ENCODE results near the gene SHISAL2A.

SHISAL2A gene

DNA sequence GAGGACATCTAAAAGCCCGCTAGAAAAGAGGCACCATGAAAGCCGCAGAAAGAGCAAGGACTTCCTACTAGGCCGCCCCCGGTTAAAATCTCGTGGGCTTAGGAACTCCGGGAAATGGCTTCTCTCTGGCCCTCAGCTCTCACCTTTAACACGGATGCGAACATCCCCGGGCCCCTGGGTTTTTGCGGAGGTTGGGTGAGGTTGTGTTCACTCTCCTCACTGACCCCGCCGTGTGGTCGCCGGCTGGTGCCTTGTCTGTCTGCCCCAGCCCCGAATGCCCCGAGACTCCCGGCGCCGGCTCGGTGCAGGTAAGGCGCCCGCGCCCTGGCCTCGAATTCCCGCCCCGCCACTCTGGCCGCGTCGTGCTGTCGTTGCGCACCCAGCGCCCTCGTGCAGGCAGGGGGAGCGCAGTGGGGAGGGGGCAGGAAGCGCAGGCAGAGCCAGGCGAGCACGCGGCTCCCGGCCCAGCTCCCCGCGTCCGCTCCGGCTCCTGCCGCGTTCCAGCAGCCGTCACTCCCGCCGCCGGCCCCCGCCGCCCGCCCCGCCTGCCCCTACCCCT is at the start of gene SHISAL2A:
Gene SHISAL2A (plus strand): TSS at position 437 of the 559 bp plus-strand sequence. CDS start 326 bp downstream, outside the sequence.
- DNase-seq, result peak; percentile 43 to 47

DNA sequence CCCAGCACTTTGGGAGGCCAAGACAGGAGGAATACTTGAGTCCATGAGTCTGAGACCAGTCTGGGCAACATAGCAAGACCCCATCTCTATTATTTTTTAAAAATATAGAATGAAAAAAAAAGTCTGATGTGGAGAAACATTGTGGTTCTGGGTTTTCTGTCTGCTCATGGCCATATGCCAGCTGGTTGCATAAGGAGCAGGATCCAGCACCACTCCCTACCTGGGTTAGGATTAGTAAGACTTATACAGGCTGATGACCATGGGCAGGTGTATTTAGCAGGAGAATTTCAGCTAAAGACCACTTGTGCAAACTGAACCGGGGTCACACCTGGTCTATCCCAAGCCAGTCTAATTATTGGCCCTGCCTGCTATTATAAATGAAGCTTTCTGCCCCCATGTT is 47.5 kb upstream of the SHISAL2A start:
- no peak for DNase-seq

DNA sequence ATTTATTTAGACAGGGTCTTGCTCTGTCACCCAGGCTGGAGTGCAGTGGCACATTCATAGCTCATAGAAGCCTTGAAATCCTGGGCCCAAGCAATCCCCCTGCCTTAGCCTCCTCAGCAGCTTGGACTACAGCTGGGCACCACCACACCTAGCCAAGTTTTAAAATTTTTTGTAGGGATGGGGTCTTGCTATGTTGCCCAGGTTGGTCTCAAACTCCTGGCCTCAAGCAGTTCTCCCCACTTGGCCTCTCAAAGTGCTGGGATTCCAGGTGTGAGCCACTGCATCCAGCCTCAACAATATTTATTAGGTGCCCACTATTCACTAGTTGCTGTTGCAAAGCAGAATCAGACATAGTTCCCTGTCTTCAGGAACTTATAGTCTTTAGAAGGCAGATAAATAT is 44.9 kb upstream of the SHISAL2A start:
- no peak for DNase-seq

DNA sequence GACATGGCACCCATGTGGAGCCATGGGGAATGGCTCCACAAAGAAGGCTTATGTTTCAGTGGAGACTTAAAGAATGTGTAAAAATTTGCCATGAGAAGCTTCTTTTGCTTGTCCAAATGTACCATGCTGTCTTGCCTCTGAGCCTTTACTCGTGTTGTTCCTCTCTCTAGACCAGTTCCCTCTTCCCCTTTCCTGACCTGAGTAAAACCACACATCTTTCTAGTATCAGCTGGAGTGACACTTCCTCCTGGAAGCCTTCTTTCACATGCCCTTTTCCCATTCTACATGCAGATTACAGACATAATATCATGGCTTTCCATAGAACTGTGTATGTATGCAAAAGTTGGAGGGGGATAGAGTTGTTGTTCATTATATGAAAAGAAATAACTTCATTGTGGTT is 44.4 kb upstream of the SHISAL2A start:
- peak; percentile 69 to 74 for DNase-seq

DNA sequence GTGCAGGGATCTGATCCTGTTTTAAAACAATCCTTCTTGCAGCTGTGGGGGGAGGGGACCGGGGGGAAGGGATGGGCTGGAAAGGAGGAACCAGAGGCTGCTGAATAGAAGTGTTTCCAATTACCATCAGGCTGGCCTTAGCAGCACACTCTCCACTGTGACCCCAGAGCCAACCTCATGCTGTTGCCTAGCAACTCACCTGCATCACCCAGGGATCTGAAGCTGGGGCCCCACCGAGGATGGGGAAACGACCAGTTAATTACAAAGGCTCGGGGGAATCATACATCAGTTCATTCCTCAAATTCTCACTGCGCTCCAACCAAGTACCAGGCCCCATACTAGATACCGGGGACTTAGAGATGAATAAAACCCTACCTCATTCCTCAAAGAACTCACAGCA is 42.7 kb upstream of the SHISAL2A start:
- no peak for DNase-seq

DNA sequence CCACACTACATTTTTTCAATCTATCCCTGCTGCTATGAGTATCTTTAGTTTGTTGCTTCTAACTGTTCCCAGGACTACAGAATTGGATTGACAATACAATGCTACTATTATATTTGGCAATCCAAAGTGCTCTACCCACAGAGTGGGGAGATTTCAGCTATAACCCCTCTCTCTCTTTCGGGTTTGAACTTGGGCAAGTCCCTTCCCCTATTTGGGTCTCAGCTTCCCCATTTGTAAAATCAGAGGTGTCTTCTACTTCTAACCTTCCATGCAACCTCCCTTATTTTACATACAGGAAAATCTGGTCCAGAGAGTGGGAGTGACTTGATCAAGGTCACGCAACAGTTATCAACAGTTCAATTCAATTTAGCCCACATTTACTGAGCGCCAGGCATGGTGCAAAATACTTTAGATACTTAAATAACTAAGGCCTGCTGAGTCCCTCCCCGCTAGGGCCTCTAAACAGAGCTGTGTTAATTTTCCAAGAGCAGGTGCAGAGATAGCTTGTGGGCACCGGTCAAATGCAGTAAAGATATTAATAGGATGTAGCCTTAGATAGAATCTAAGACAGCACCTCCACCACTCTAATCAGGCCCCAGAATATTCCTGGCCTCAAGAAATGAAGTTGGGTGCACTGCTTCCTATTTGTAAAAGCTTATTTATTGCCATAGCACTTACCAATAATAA is 40.2 kb upstream of the SHISAL2A start:
- no peak for DNase-seq

DNA sequence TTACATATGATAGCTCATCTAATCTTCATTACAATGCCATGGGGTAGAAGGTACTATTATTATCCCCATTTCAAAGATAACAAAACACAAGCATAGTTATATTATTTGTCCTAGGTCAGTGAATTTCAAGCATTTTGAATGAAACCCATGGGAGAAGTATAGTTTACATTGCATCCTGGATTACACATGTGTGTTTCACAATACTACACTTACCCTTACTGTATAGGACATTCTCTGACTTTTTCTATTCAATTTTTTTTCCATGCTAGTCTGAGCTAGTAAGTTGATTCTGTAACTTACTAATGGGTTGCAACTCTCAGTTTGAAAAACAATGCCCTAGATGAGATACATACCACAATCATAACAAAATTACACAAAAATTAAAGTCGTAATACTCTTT is 39.5 kb upstream of the SHISAL2A start:
- DNase-seq, result no peak

DNA sequence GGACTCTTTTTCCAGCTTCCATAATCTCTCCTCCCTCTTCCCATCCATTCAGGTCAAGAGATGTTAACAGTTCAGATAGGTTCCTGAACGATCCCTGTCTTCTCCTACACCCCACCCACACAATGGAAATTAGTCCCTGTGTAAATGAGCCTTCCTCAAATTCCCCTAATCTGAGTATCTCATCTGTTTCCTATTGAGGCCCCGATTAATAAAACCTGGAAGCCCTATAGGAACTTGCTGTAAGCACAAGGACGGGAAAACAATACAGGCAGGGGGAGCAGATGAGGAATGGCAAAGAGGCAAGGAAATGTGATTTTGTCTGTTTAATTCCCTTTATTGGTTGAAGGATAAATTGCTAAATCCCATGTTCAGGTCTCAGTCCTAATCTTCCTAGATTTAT is 37.9 kb upstream of the SHISAL2A start:
- no peak for DNase-seq

DNA sequence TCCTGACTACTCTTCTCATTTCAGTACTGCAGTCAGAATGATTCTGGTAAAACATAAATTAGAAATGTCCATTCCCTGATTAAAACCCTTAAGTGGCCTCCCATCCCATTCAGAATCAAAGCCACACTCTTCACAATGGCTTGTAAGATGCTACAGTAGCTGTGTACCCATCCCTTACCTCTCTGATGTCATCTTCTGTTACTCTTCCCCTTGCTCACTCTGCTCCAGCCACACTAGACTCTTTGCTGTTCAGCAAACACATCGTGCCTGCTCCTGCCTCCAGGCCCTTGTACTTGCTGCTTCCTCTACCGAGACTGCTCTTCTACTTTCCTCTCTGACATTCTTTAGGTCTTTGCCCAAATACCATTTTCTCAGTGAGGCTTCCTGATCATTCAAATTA is 35.1 kb upstream of the SHISAL2A start:
- no peak for DNase-seq

DNA sequence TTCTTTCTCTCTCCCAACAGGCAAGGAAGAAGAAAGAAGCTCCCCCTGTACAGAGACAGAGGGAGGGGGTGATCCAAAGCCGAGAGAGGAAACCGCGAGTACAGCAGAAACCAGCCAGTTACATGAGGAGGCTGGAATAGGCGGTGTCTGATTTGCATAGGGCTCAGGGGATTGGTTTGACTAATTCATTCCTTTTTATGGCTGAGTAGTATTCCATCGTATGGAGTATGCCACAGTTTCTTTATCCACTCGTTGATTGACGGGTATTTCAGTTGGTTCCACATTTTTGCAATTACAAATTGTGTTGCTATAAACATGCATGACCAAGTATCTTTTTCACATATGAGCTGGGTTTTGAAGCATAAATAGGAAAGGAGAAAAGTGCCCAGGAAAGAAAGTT is 34.2 kb upstream of the SHISAL2A start:
- no peak for DNase-seq

DNA sequence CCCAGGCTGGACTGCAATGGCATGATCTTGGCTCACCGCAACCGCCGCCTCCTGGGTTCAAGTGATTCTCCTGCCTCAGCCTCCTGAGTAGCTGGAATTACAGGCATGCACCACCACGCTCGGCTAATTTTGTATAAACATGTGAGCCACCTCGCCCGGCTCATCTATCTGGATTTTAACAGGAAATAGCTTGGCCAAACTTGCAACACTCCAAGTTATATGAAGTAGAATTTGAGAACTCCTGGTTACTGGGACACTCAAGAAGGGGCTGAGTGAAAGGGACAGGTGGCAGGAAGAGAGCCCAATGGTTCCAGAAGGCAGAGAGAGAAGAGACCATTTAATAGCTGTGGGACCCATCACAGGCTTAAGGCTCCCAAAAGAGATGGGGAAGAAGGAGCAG is 33.7 kb upstream of the SHISAL2A start:
- DNase-seq, result no peak

DNA sequence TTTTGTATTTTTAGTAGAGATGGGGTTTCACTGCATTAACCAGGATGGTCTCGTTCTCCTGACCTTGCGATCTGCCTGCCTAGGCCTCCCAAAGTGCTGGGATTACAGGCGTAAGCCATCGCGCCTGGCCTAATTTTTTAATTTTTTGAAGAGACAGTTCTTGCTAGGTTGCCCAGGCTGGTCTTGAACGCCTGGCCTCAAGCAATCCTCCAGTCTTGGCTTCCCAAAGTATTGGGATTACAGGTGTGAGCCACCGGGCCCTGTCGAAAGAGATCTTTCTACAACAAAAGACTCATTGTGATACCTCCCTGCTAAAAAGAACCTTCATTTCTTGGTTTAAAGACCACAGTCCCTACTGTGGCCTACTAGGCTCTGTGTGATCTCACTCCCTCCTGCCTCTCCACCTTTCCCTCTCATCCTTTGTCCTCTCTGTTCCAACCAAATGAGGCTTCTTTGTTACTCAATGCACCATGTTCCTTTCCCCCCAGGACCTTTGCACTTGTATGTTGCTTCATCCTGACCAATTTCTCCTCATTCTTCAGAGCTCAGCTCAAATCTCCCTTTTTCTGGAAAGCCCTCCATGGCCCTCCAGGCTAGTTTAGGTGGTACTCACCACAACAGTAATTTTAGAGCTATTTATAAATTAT is 32.3 kb upstream of the SHISAL2A start:
- no peak for DNase-seq

DNA sequence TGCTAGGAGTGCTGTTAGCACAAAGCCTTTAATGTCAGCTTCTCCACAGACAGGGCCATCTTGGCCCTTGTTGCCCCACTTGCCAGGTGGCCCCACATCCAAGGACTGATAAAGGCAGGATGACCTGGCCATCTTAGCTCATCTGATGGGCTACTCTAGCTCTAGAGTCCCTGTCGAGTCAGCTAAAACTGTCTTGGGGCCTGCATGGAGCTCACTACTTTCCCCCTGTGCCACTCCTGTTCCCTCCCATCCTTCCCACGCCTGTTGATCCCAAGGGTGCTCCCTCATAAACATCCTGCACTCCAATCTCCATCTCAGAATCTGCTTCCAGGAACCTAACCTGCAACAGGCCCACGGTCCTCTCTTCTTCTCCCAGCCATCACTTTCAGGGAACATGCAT is 31.4 kb upstream of the SHISAL2A start:
- DNase-seq, result no peak

DNA sequence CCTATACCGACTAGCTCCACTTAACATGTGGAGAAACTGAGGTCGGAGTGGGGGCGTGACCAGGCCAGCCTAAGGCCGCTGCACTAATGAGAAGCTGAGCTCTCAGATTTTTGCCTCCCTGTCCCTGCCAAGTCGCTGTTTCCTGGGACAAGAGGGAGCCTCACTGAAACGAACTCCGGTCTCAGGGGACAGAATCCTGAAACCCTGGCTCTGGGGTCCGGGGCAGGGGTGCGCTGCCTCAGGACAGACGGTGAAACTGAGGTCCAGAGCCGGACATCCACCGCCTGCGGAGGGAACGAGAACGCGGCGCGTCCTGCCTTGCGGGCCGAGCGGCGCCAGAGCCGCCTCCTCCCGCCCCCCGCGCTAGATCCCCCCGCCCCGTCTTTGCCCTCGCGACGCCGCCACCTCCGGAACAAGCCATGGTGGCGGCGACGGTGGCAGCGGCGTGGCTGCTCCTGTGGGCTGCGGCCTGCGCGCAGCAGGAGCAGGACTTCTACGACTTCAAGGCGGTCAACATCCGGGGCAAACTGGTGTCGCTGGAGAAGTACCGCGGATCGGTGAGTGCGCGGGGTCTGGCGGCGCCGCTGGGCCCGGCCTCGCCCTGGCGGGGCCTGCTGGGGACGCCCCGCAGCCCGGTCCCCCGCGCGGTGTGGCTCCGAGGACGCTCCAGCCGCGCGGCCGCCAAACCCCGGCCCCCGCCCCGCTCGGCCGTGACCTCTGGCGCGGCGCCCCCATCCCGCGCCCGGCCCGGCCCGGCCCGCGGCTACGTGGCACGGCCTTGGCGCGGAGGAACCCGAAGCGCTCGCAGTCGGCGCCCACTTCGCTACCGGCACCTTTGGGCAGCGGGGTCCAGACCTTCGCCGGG is 30.7 kb upstream of the SHISAL2A start, which contains the start of gene GPX7:
Gene GPX7 (plus strand): TSS at position 381 of the 865 bp plus-strand sequence. CDS start 39 bp downstream, at position 420.
- DNase-seq, result peak; percentile 31 to 45

DNA sequence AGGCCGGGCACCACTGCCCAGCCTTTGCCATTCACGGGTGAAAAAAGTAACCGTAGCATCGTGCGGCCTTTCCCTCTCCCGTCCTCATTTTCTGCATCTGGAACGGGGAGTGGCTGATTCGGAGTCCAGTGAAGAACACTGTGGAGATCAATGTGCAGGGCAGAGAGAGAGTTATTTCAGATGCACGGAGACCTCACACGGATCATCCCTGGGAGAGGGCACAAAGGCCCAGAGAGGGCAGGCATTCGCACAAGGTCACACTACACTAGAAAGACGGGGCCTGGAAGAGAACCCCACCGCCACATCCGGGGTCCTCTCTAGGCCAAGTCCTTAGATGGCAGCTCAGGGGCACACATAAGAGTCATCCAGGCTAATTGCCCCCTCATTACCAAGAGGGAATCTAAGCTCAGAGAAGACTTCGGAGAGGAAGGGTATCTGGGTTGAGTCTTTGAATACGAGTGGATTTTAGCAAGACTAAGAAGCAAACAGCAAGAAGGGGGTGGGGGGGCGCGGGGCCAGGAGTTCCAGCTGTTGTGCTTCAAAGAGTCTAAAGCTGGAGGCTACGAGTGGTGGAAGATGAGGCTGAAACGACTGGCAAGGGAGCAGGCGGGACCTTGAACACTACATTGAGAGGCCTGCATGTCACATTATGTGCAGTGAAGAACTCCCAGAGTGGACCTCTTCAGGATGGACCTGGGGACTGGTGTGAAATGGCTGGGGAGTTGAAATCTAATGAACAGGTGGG is 29.9 kb upstream of the SHISAL2A start:
- peak; percentile 24 to 38 for DNase-seq

DNA sequence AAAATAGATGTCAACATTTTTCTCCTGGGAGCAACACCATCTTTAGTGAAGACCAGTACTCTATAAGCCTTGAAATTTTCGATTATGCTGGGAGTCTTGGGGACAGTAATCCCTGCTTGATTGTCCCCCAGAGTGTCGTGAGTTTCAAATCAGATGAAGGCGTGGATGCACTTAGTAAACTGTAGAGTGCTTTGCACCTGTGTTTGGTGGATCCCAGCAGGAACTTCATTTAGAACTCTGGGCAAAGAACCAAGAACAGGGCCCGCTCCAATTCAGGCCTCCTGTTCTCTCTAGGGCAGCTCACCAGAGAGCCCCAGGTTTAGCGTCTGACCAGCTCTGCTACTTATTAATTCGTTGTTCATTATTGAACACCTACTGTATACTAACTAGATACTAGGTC is 29.3 kb upstream of the SHISAL2A start:
- DNase-seq, result no peak

DNA sequence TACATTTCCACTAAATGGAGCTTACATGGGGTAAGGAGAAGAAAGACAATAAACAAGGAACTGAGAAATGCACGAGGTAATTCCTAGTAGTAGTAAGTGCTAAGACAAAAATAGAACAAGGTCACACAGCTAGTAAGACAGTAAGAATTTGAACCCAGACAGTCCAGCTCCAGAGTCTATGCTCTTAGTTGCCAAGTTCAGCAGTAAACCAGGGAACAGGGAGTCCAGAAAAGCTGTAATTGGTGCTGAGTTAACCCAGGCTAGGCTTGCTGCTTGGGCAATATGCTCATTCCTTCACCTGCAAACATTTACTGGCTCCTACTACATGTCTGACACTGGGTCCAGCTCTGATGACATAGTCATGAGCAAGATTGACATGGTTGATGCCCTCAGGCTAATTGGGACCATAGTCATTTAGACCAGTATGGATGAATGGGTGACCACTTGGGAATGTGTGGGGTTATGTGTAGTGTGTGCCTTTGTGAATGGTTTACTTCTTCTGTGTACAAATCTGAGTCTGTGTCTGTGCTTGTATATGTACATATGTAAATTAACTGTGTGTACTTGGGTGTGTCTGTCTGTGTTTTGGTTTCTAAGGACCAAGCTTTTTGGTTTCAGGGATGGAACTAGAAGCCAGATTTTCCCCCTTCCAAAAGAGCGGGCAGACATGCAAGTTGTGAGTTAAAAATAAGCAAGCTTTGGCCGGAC is 28.8 kb upstream of the SHISAL2A start:
- DNase-seq, result no peak

DNA sequence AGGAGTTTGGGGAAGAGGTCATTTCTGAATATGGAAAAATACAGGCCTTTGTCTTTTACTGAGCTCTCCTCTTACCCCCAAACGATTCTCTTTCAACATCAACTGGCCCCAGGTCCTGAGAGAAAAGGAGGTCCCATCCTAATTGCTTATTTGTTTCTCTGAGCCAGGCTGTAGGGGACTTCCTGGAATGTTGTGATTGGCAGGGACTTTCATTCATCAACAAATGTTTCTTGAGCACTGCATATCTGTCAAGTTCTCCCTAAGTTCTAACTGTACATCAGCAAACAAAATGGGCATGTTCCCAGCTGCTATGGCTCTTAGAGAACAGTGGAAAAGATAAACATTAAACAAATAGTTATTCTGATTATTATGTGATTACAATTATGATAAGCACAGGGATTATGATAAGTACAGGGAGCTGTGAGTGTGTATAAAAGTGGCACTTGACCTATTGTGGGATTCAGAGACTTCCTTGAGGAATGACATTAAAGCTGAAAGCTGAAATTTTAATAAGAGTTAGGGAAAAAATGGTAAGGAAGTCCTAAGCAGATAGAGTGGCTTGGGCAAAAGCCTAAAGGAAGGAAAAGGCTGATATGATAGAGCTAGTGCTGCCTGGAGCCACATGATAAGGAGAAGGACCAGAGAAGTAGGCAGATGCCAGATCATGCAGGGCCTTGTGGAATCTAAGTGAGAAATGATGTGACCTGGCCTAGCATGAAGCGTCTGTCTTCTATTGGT is 19.2 kb upstream of the SHISAL2A start:
- DNase-seq, result no peak

DNA sequence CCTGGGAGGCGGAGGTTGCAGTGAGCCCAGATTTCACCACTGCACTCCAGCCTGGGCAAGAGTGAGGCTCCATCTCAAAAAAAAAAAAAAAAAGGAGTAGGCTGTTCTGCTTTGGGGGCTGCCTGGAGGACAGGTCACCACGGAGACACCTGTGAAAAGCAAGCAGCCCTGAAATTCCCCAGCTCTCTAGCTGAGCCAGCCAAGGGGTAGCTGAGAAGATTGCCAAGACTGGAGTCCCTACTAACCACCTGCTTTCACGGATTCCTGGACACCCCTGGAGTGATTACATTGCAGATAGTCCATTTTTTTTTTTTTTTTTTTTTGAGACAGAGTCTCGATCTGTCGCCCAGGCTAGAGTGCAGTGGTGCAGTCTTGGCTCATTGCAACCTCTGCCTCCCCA is 18.3 kb upstream of the SHISAL2A start:
- no peak for DNase-seq

DNA sequence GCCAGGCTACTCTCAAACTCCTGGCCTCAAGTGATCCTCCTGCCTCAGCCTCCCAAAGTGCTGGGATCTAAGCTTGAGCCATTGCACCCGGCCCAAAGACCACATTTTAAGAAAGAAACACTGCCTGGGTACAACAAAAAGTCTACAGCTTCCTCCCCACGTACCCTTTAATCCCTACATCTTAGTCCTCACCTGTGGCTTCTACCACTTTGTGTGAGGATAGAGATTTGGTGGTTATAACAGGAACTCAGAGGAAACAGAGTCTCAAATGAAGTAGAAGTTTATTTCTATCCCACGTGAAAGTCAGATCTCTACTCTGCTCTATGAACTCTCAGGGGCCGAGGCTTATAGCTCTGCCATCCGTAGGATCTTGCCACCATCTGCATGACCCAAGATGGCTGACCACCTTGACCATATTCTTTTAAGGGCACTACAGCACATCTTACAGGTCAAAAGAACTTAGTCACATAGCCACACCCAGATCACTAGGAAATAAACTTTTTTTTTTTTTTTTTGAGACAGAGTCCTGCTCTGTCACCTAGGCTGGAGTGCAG is 17.4 kb upstream of the SHISAL2A start:
- DNase-seq, result no peak

DNA sequence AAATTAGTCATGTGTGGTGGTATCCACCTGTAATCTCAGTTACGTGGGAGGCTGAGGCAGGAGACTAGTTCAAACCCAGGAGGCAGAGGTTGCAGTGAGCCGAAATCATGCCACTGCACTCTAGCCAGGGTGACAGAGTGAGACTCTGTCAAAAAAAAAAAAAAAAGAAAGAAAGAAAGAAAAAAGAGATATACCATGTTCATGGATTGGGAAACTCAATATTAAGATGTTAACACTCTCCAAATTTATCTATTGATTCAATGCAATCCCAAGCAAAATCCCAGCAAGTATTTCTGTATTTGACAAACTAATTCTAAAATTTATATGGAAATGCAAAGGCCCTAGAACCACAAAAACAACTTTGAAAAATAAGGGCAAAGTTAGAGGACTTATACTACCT is 11.0 kb upstream of the SHISAL2A start:
- no peak for DNase-seq

All from Kasumi-1 (cell line).